DND-41 (cell line): ENCODE measurements around the gene YEATS4.

Experiments
- ATAC-seq: fragments of 200-7000 bp; cut with Tn5 transposase; 3 replicates; pipeline ENCODE4 v1.9.1; 2021; ENCODE audit warnings: low read depth; ENCODE audit not compliant: insufficient read depth
- DNase-seq: peaks from one replicate; pipeline ENCODE4 v3.0.0-alpha.2; 2020
- H2AFZ ChIP-seq: 2 replicates; pipeline ENCODE4 v1.6.0; 2012; ENCODE audit warnings: low read depth, low read length
- H3K27ac ChIP-seq: 2 replicates; pipeline ENCODE4 v1.5.1; 2012; ENCODE audit warnings: low read length, inconsistent platforms
- H3K27me3 ChIP-seq: fragments of 200-600 bp; sonication (generic); 2 replicates; pipeline ENCODE4 v1.6.0; 2012; ENCODE audit warnings: low read length, mild to moderate bottlenecking, inconsistent platforms; ENCODE audit not compliant: insufficient read depth, poor library complexity
- H3K36me3 ChIP-seq: 2 replicates; pipeline ENCODE4 v1.5.1; 2012; ENCODE audit warnings: low read length, inconsistent platforms; ENCODE audit not compliant: insufficient read depth
- H3K4me1 ChIP-seq: 2 replicates; pipeline ENCODE4 v1.5.1; 2012; ENCODE audit warnings: mild to moderate bottlenecking, low read length; ENCODE audit not compliant: insufficient read depth
- H3K4me2 ChIP-seq: 2 replicates; pipeline ENCODE4 v1.6.0; 2012; ENCODE audit warnings: mild to moderate bottlenecking, moderate library complexity, low read length, inconsistent platforms; ENCODE audit not compliant: insufficient read depth
- H3K4me3 ChIP-seq, 2 experiments: fragments of 200-600 bp in 1 of 2; shearing (Covaris generic) in 1 of 2; 2 replicates each; pipeline ENCODE4 v1.5.1; 2012 to 2016; ENCODE audit warnings: inconsistent platforms in 2 of 2, low read length in 2 of 2, mild to moderate bottlenecking in 2 of 2, low read depth in 1 of 2, moderate library complexity in 1 of 2
- H3K79me2 ChIP-seq: 2 replicates; pipeline ENCODE4 v1.6.0; 2012; ENCODE audit warnings: low read length, inconsistent platforms; ENCODE audit not compliant: insufficient read depth
- H3K9ac ChIP-seq: 2 replicates; pipeline ENCODE4 v1.6.0; 2012; ENCODE audit warnings: low read depth, mild to moderate bottlenecking, inconsistent platforms, low read length, moderate library complexity
- H3K9me3 ChIP-seq: 2 replicates; pipeline ENCODE4 v1.5.1; 2012; ENCODE audit warnings: low read length, moderate library complexity, mild to moderate bottlenecking, inconsistent platforms; ENCODE audit not compliant: insufficient read depth, severe bottlenecking
- H4K20me1 ChIP-seq: 2 replicates; pipeline ENCODE4 v1.6.0; 2012; ENCODE audit warnings: low read length; ENCODE audit not compliant: insufficient read depth
- CTCF ChIP-seq: IDR thresholded peaks from 2 replicates; pipeline ENCODE4 v1.5.1; 2012; ENCODE audit warnings: borderline replicate concordance, low read length, moderate library complexity, mild to moderate bottlenecking; ENCODE audit not compliant: poor library complexity, severe bottlenecking; ENCODE audit errors: extremely low read depth
- EZH2 ChIP-seq: IDR thresholded peaks from 3 replicates; pipeline ENCODE4 v1.6.1; 2012; ENCODE audit warnings: borderline replicate concordance, low read depth, mild to moderate bottlenecking, moderate library complexity, low read length, inconsistent platforms; ENCODE audit not compliant: severe bottlenecking

YEATS4 gene

GRCh38 chr12:69338936-69339335 is 20.6 kb upstream of the YEATS4 start:
- Histone ChIP-seq H2AFZ (no peak overlapping the region), H3K27ac (no peak overlapping the region), H3K9ac (no peak overlapping the region), H3K4me3 (no peak overlapping the region), H3K4me2 (no peak overlapping the region), H3K4me1 (no peaks in the 10 kb centered on the region), H3K9me3 (no peaks in the 10 kb centered on the region), H4K20me1 (no peaks in the 10 kb centered on the region), H3K27me3 (peaks cover 7% of the 10 kb centered on the region), H3K79me2 (no peaks in the 10 kb centered on the region), H3K36me3 (no peaks in the 10 kb centered on the region)
- no peak for ATAC-seq
- DNase-seq, result no peak
- no peak for TF ChIP-seq CTCF
- TF ChIP-seq EZH2, result no peak

GRCh38 chr12:69339999-69340398 is 19.5 kb upstream of the YEATS4 start:
- TF ChIP-seq EZH2 (no peak), CTCF (no peak)
- H3K9me3 ChIP-seq, result no peaks in the 10 kb centered on the region
- H3K36me3 ChIP-seq, result no peaks in the 10 kb centered on the region
- H3K4me1 ChIP-seq, result no peaks in the 10 kb centered on the region
- H3K4me2 ChIP-seq, result no peak overlapping the region
- H4K20me1 ChIP-seq, result no peaks in the 10 kb centered on the region
- H2AFZ ChIP-seq, result no peak overlapping the region
- DNase-seq (no peak), ATAC-seq (no peak)
- H3K27ac ChIP-seq, result no peak overlapping the region
- H3K27me3 ChIP-seq, result peaks cover 7% of the 10 kb centered on the region
- no peaks in the 10 kb centered on the region for H3K79me2 ChIP-seq
- no peak overlapping the region for H3K4me3 ChIP-seq
- H3K9ac ChIP-seq, result no peak overlapping the region

GRCh38 chr12:69341328-69341727 is 18.2 kb upstream of the YEATS4 start:
- Histone ChIP-seq H2AFZ (no peak overlapping the region), H3K4me2 (no peak overlapping the region), H3K36me3 (no peaks in the 10 kb centered on the region), H3K27ac (no peak overlapping the region), H3K27me3 (peaks cover 7% of the 10 kb centered on the region), H3K9ac (no peak overlapping the region), H3K4me3 (no peak overlapping the region), H4K20me1 (no peaks in the 10 kb centered on the region), H3K4me1 (no peaks in the 10 kb centered on the region), H3K9me3 (no peaks in the 10 kb centered on the region), H3K79me2 (no peaks in the 10 kb centered on the region)
- no peak for TF ChIP-seq CTCF
- TF ChIP-seq EZH2, result no peak
- ATAC-seq, result no peak
- DNase-seq, result no peak

- no peaks in the 10 kb centered on the region for H3K9me3 ChIP-seq
- no peaks in the 10 kb centered on the region for H3K36me3 ChIP-seq
- DNase-seq, result no peak
- H3K79me2 ChIP-seq, result no peaks in the 10 kb centered on the region
- no peaks in the 10 kb centered on the region for H4K20me1 ChIP-seq
- peaks cover 7% of the 10 kb centered on the region for H3K27me3 ChIP-seq
- H2AFZ ChIP-seq, result no peak overlapping the region
- TF ChIP-seq EZH2 (no peak), CTCF (no peak)
- H3K4me3 ChIP-seq, result no peak overlapping the region
- H3K9ac ChIP-seq, result no peak overlapping the region
- H3K4me2 ChIP-seq, result no peak overlapping the region
- no peaks in the 10 kb centered on the region for H3K4me1 ChIP-seq
- ATAC-seq, result no peak
- no peak overlapping the region for H3K27ac ChIP-seq
Measured at GRCh38 chr12:69342421-69342820, 17.1 kb upstream of the YEATS4 start.
